GM10248 (cell line): ENCODE measurements around the gene COL8A2.

ENCODE experiments used
- CTCF ChIA-PET: fragments of 300-600 bp; sonication (Branson Sonifier 250); formaldehyde crosslinking; extraction: SDS; loops from one replicate; lab custom pipeline; 2021; ENCODE audit warnings: antibody characterized with exemption; lab: Yijun Ruan, JAX
- POLR2A ChIA-PET: fragments of 350-650 bp; sonication (Branson Sonifier 250); formaldehyde crosslinking; extraction: SDS; loops from one replicate; lab custom pipeline; 2020; ENCODE audit warnings: antibody characterized with exemption; lab: Yijun Ruan, JAX
- DNase-seq: peaks from one replicate; pipeline ENCODE4 v3.0.0; 2012; ENCODE audit errors: extremely low spot score
- CTCF ChIP-seq: IDR thresholded peaks from 2 replicates; pipeline ENCODE4 v1.5.1; 2012; ENCODE audit warnings: mild to moderate bottlenecking, low read depth; ENCODE audit errors: extremely low read depth, missing control alignments, control extremely low read depth

The COL8A2 gene

GRCh38 chr1:36126005-36126716 lies 1.1 kb upstream of the COL8A2 start:
- ChIA-PET POLR2A (no interaction called here), CTCF (interaction anchor here (4.3 kb wide), 1 partner anchor 8 kb away, joined by 15 read pairs; no protein-coding TSS in a partner anchor)
- DNase-seq, result no peak
- no peak for TF ChIP-seq CTCF

- TF ChIP-seq CTCF, result no peak
- no peak for DNase-seq
- CTCF ChIA-PET, result no interaction called here
- POLR2A ChIA-PET, result no interaction called here
Measured at GRCh38 chr1:36124404-36125128, 456 bp downstream of the COL8A2 start.

- ChIA-PET POLR2A (no interaction called here), CTCF (interaction anchor here (0.9 to 1.1 kb wide), 2 partner anchors 9 to 20 kb away, joined by 3 read pairs; no protein-coding TSS in a partner anchor)
- DNase-seq, result peak; percentile 65
- TF ChIP-seq CTCF, result no peak
Measured at GRCh38 chr1:36123356-36123755, 1.7 kb downstream of the COL8A2 start.

GRCh38 chr1:36122062-36123030 lies 2.7 kb downstream of the COL8A2 start:
- no peak for DNase-seq
- no peak for TF ChIP-seq CTCF
- ChIA-PET CTCF (interaction anchor here (1.1 to 1.6 kb wide), 3 partner anchors 10 to 163 kb away, joined by 3 to 5 read pairs (median 4); no protein-coding TSS in a partner anchor), POLR2A (no interaction called here)

- no peak for DNase-seq
- no peak for TF ChIP-seq CTCF
- CTCF ChIA-PET, result interaction anchor here (2.8 to 4.3 kb wide), 2 partner anchors 9 to 15 kb away, joined by 15 to 35 read pairs; no protein-coding TSS in a partner anchor
- POLR2A ChIA-PET, result no interaction called here
Measured at GRCh38 chr1:36119456-36119855, 5.6 kb downstream of the COL8A2 start.
